A673 (cell line): ENCODE measurements around the gene FOXE3.

Experiments used
- CTCF ChIP-seq: fragments of 300-800, 200-600 bp; sonication (generic); conservative IDR thresholded peaks from 2 replicates; pipeline ENCODE4 v1.5.1; 2017; ENCODE audit warnings: low read depth, mild to moderate bottlenecking, antibody characterized with exemption, low read length, moderate library complexity, mixed read lengths
- EZH2 ChIP-seq: fragments of 200-600 bp; sonication (generic); IDR thresholded peaks from 2 replicates; pipeline ENCODE4 v1.6.1; 2017; ENCODE audit warnings: borderline replicate concordance, low read depth, mild to moderate bottlenecking, mixed read lengths, antibody characterized with exemption, low read length; ENCODE audit not compliant: poor library complexity, severe bottlenecking

- TF ChIP-seq CTCF (no peak), EZH2 (no peak)
Measured at GRCh38 chr1:47423872-47424271, 7.8 kb downstream of the FOXE3 start.
